ENCODE data around the gene RFNG. TPM values are rescaled to one million over a fixed set of nuclear protein-coding genes. Genes with fewer than 3 reads are reported as not detected.
A peak's percentile ranks its signal among the peaks of the same experiment; 100 is the strongest.

RFNG gene
- total RNA-seq, 1 donor from 2014 or later, result 40.2 TPM

DNA sequence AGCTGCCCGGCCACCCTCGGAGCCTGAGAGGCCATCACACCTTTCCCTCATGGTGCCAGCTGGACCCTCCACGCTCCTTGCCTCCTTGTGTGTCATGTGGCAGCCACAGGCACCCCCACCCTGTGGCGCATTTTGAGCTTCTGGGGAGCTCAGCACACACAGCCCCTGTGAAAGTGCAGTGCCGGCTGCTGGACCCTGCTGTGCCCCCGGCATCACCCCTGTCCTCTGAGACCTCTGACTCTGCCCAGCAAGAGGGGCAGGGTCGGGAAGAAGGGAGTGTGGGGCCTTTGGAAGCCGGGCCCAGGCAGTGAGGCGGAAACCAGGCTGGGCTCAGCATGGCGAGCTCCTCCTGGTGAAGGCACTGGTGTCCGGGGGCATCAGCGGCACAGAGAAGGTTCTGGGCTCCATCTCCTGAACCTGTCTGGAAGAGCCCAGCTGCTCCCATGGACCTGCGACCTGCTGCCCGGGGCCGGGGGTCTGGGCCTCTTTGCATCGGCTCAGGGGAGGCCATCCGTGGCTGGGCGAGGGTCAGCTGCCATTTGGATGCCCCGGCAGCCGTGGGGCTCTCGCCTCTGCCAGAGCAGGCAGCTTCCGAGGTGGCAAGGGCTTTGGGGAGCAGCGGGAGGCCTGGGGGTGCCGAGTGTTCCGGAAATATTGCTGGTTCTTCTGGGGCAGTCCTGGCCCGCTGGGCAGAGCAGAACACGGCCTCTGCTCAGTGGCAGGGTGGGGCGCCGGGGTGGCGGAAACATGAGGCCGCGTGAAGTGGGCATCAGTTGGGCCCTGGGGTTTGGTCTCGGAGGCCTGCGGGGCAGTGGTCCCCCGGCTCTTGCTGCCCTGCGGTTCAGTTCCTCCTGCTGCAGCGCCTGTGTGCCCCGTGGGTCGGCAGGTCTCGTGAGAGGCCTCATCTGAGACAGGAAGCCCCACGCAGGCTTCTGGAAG is 46.8 kb downstream of the RFNG start:
- DNase-seq (ENCODE audit: low read depth) (no peak), FAIRE-seq (no peak)
- Mint-ChIP-seq H3K36me3 (ENCODE audit: low read depth, unreplicated experiment) (no peaks in the 10 kb centered on the region), H3K27ac (ENCODE audit: unreplicated experiment) (peak overlapping the region; percentile 26), H3K9me3 (ENCODE audit: unreplicated experiment) (no peaks in the 10 kb centered on the region), H3K27me3 (ENCODE audit: low read depth, unreplicated experiment) (no peaks in the 10 kb centered on the region), H3K4me1 (ENCODE audit: low read depth, unreplicated experiment) (peaks cover 20% of the 10 kb centered on the region), H3K4me3 (ENCODE audit: unreplicated experiment) (no peak overlapping the region)
- Histone ChIP-seq H3K27me3 (ENCODE audit: insufficient read depth, low read length) (no peaks in the 10 kb centered on the region), H3K4me3 (ENCODE audit: insufficient read depth, low read depth, low read length) (no peak overlapping the region), H3K9ac (ENCODE audit: low read length) (peak overlapping the region; percentile 42), H3K27ac (ENCODE audit: low read depth, low read length) (peak overlapping the region; percentile 57), H2AFZ (ENCODE audit: low read depth, low read length) (no peak overlapping the region), H3K79me2 (ENCODE audit: insufficient read depth, low read length) (no peaks in the 10 kb centered on the region), H4K20me1 (ENCODE audit: insufficient read depth, low read length) (peaks cover 20% of the 10 kb centered on the region), H3K4me1 (ENCODE audit: insufficient read depth, low read length) (peaks cover 46% of the 10 kb centered on the region), H3K9me3 (ENCODE audit: insufficient read depth, low read depth, low read length) (no peaks in the 10 kb centered on the region), H3K36me3 (ENCODE audit: insufficient read depth, low read length) (no peaks in the 10 kb centered on the region), H3K4me2 (ENCODE audit: low read length) (peak overlapping the region; percentile 69)
- TF ChIP-seq, protein P1, sequence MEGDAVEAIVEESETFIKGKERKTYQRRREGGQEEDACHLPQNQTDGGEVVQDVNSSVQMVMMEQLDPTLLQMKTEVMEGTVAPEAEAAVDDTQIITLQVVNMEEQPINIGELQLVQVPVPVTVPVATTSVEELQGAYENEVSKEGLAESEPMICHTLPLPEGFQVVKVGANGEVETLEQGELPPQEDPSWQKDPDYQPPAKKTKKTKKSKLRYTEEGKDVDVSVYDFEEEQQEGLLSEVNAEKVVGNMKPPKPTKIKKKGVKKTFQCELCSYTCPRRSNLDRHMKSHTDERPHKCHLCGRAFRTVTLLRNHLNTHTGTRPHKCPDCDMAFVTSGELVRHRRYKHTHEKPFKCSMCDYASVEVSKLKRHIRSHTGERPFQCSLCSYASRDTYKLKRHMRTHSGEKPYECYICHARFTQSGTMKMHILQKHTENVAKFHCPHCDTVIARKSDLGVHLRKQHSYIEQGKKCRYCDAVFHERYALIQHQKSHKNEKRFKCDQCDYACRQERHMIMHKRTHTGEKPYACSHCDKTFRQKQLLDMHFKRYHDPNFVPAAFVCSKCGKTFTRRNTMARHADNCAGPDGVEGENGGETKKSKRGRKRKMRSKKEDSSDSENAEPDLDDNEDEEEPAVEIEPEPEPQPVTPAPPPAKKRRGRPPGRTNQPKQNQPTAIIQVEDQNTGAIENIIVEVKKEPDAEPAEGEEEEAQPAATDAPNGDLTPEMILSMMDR (IDR thresholded peaks at IDR 0.05; ENCODE audit: insufficient read depth, low read depth, low read length), result no peak
- TF ChIP-seq EZH2 (IDR thresholded peaks at IDR 0.05; ENCODE audit: insufficient read depth, low read length), result no peak

DNA sequence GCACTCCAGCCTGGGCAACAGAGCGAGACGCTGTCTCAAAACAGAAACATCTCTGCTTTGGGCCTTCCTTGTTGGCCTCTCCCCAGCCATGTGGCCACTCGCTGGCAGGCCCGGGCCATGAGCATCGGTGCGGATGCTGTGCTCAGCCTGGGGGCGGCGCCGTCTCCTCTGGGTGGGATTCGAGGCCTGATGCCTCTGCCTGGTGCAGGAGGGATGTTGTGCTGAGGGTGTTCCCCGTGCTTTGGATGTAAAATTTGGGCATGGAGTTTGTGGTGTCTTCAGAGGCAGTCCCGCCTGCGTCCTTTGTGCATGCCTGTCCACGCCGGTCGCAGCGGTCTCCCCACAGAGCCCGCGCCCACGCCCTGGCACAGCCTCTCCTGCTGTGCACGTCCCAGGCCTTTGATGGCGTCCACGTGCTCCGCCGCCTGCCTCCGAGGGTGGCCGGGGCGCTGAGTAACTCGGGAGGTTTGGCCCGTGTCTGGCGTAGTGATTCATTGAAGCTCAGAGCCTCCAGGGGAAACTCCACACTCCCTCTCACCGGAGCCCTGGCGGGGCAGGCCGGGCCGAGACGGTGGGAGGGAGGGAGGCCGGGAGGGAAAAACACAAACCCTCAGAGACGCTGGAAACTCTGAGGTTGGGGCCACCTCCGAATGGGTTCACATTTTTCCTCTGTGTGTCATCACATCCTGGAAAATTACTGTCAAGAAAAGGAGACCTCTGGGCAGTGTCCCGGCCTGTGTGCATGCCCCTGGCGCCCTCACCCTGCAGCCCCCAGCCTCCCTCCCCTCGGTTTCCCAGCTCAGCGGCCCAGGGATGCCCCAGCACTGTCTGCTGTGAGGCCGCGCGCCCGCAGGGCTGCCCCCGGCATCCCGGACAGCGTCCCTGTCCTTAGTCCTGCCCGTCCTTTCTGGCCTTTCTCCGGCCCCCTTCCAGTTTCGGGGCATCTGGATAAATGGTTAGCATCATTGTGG is 47.9 kb downstream of the RFNG start:
- no peaks in the 10 kb centered on the region for H3K79me2 ChIP-seq (ENCODE audit: insufficient read depth, low read length)
- peak overlapping the region; percentile 42 for H3K9ac ChIP-seq (ENCODE audit: low read length)
- H3K9me3 ChIP-seq (ENCODE audit: insufficient read depth, low read depth, low read length), result no peaks in the 10 kb centered on the region
- H2AFZ ChIP-seq (ENCODE audit: low read depth, low read length), result peak overlapping the region; percentile 26
- H3K4me3 ChIP-seq (ENCODE audit: insufficient read depth, low read depth, low read length), result no peak overlapping the region
- H3K36me3 Mint-ChIP-seq (ENCODE audit: low read depth, unreplicated experiment), result no peaks in the 10 kb centered on the region
- peaks cover 20% of the 10 kb centered on the region for H3K4me1 Mint-ChIP-seq (ENCODE audit: low read depth, unreplicated experiment)
- H3K4me2 ChIP-seq (ENCODE audit: low read length), result peak overlapping the region; percentile 69
- no peaks in the 10 kb centered on the region for H3K27me3 ChIP-seq (ENCODE audit: insufficient read depth, low read length)
- FAIRE-seq, result peak; percentile 71
- no peaks in the 10 kb centered on the region for H3K9me3 Mint-ChIP-seq (ENCODE audit: unreplicated experiment)
- TF ChIP-seq, protein P1 (IDR thresholded peaks at IDR 0.05; ENCODE audit: insufficient read depth, low read depth, low read length), result no peak
- TF ChIP-seq EZH2 (IDR thresholded peaks at IDR 0.05; ENCODE audit: insufficient read depth, low read length), result no peak
- H3K27ac Mint-ChIP-seq (ENCODE audit: unreplicated experiment), result peak overlapping the region; percentile 62
- no peaks in the 10 kb centered on the region for H3K36me3 ChIP-seq (ENCODE audit: insufficient read depth, low read length)
- peaks cover 46% of the 10 kb centered on the region for H3K4me1 ChIP-seq (ENCODE audit: insufficient read depth, low read length)
- peak; percentile 93 for DNase-seq (ENCODE audit: low read depth)
- no peaks in the 10 kb centered on the region for H3K27me3 Mint-ChIP-seq (ENCODE audit: low read depth, unreplicated experiment)
- H3K27ac ChIP-seq (ENCODE audit: low read depth, low read length), result peak overlapping the region; percentile 69
- H4K20me1 ChIP-seq (ENCODE audit: insufficient read depth, low read length), result peaks cover 25% of the 10 kb centered on the region
- H3K4me3 Mint-ChIP-seq (ENCODE audit: unreplicated experiment), result peak overlapping the region; percentile 20
